ENCODE results near the gene FAM53C.

The FAM53C gene

DNA sequence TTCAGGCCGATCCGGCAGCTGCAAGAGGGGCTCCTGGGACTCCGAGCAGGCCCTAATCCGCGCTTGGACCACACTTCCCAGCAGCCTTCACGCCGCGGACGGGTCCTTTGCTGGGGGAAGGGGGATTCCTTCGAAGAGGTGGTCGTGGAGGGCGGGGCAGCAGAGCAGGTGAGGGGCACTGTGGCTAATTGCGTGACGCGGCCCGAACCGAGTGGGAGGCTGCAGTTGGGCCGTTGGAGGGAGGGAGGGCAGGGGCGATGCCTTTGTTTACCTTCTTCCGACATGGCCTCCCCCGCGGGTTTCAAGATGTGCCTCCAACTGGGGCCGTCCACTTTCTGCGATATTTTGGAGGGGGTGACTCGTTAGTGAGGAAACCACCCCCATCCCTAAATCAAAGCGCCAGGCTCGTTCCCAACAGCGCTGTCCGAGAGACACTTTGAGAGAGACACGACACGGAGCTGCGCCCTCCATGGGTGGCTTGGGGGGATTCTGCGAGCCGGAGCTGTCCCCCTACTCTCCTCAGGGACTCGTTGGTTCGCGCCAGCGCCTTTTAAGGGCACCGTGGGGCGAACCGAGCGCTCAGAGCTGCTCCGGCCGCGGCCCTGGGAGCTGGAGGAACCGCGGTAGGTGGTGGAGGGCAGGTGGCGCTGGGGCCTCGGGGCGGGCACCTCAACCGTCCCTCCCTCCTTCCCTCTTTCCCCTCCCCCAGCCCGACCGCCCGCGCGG, at the start of gene FAM53C:
FAM53C (plus strand) TSS at position 582 of the 726 bp plus-strand sequence. CDS start 3,070 bp downstream, outside the sequence.
- Histone ChIP-seq H3K79me2 (ENCODE audit: insufficient read depth, low read length) (peaks cover 36% of the 10 kb centered on the region), H2AFZ (ENCODE audit: low read length) (peak within 1 kb of the TSS; percentile 94), H3K4me2 (ENCODE audit: low read depth, low read length, poor library complexity, severe bottlenecking) (peak within 1 kb of the TSS; percentile 89), H3F3A (ENCODE audit: low read depth) (no peaks in the 10 kb centered on the region), H3K27me3 (ENCODE audit: insufficient read depth, low read length, poor library complexity, severe bottlenecking) (no peaks in the 10 kb centered on the region), H3K9me3 (ENCODE audit: insufficient read depth, low read depth, low read length) (no peaks in the 10 kb centered on the region), H4K20me1 (ENCODE audit: insufficient read depth, low read length, poor library complexity, severe bottlenecking) (peaks cover 14% of the 10 kb centered on the region), H3K4me3 (ENCODE audit: low read length, poor library complexity, severe bottlenecking) (peak within 1 kb of the TSS; percentile 78), H3K9ac (ENCODE audit: low read depth, low read length, poor library complexity, severe bottlenecking) (peak within 1 kb of the TSS; percentile 93), H3K4me1 (ENCODE audit: insufficient read depth, low read length, poor library complexity, severe bottlenecking) (peaks cover 41% of the 10 kb centered on the region), H3K36me3 (ENCODE audit: insufficient read depth, low read length) (no peaks in the 10 kb centered on the region), H3K9me2 (replicated peaks; ENCODE audit: low read depth, low read length) (no peaks in the 10 kb centered on the region)
- no peak for TF ChIP-seq EZH2phosphoT487 (IDR thresholded peaks at IDR 0.05; ENCODE audit: borderline replicate concordance)
- TF ChIP-seq, protein P1, sequence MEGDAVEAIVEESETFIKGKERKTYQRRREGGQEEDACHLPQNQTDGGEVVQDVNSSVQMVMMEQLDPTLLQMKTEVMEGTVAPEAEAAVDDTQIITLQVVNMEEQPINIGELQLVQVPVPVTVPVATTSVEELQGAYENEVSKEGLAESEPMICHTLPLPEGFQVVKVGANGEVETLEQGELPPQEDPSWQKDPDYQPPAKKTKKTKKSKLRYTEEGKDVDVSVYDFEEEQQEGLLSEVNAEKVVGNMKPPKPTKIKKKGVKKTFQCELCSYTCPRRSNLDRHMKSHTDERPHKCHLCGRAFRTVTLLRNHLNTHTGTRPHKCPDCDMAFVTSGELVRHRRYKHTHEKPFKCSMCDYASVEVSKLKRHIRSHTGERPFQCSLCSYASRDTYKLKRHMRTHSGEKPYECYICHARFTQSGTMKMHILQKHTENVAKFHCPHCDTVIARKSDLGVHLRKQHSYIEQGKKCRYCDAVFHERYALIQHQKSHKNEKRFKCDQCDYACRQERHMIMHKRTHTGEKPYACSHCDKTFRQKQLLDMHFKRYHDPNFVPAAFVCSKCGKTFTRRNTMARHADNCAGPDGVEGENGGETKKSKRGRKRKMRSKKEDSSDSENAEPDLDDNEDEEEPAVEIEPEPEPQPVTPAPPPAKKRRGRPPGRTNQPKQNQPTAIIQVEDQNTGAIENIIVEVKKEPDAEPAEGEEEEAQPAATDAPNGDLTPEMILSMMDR (conservative IDR thresholded peaks at IDR 0.05; ENCODE audit: low read length): no peak

DNA sequence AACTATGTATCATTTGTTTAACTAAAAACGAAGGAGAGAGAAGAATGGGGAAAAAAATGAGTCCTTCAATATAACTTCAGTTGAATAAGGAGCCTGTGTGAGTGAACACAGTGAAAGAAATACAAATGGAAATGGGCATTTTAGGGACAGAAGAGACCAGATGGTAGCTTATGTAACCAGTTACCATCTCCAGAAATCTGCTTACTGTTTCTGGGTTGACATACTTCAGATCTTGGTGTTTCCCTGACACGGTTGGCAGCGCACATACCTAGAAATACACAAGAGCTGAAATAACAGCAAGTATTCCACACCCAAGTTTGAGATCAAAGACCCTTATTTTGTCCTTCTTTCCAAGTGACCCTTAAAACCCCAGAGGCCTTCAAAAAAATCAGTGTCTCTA, 48.8 kb upstream of the FAM53C start:
- Histone ChIP-seq H3K4me2 (ENCODE audit: low read depth, low read length, poor library complexity, severe bottlenecking) (no peak overlapping the region), H3K9ac (ENCODE audit: low read depth, low read length, poor library complexity, severe bottlenecking) (no peak overlapping the region), H3K9me2 (replicated peaks; ENCODE audit: low read depth, low read length) (no peaks in the 10 kb centered on the region), H3K36me3 (ENCODE audit: insufficient read depth, low read length) (peaks cover 71% of the 10 kb centered on the region; the same call in 1 of the 2 replicates), H3K27me3 (ENCODE audit: insufficient read depth, low read length, poor library complexity, severe bottlenecking) (no peaks in the 10 kb centered on the region), H2AFZ (ENCODE audit: low read length) (no peak overlapping the region), H3F3A (ENCODE audit: low read depth) (no peaks in the 10 kb centered on the region), H3K79me2 (ENCODE audit: insufficient read depth, low read length) (no peaks in the 10 kb centered on the region), H3K9me3 (ENCODE audit: insufficient read depth, low read depth, low read length) (no peaks in the 10 kb centered on the region), H3K4me1 (ENCODE audit: insufficient read depth, low read length, poor library complexity, severe bottlenecking) (no peaks in the 10 kb centered on the region), H3K4me3 (ENCODE audit: low read length, poor library complexity, severe bottlenecking) (no peak overlapping the region), H4K20me1 (ENCODE audit: insufficient read depth, low read length, poor library complexity, severe bottlenecking) (no peaks in the 10 kb centered on the region)
- TF ChIP-seq, protein P1 (conservative IDR thresholded peaks at IDR 0.05; ENCODE audit: low read length): no peak
- TF ChIP-seq EZH2phosphoT487 (IDR thresholded peaks at IDR 0.05; ENCODE audit: borderline replicate concordance): no peak

DNA sequence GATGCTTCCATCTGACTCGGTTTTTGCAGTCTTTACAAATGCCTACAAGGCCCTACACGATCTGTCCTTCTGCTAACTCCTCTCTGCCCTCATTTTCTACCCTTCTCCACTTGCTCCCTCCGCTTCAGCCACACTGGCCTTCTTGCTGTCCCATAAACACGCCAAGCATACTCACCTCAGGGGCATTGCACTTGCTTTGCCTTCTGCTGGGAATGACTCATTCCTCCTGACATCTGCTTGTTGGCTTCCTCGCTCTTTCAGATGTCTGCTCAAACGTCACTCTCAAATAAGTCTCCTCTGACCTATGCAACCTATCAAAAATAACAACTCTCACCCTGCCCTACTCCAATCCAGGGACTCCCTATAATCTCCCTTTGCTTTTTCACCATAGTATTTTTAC, 34.7 kb upstream of the FAM53C start:
- no peaks in the 10 kb centered on the region for H3K79me2 ChIP-seq (ENCODE audit: insufficient read depth, low read length)
- H3K4me2 ChIP-seq (ENCODE audit: low read depth, low read length, poor library complexity, severe bottlenecking): no peak overlapping the region
- H4K20me1 ChIP-seq (ENCODE audit: insufficient read depth, low read length, poor library complexity, severe bottlenecking): no peaks in the 10 kb centered on the region
- H3K4me1 ChIP-seq (ENCODE audit: insufficient read depth, low read length, poor library complexity, severe bottlenecking): no peaks in the 10 kb centered on the region
- H3K4me3 ChIP-seq (ENCODE audit: low read length, poor library complexity, severe bottlenecking): no peak overlapping the region
- H3K27me3 ChIP-seq (ENCODE audit: insufficient read depth, low read length, poor library complexity, severe bottlenecking): no peaks in the 10 kb centered on the region
- peaks cover 9% of the 10 kb centered on the region; the same call in 1 of the 2 replicates for H3K36me3 ChIP-seq (ENCODE audit: insufficient read depth, low read length)
- no peaks in the 10 kb centered on the region for H3K9me3 ChIP-seq (ENCODE audit: insufficient read depth, low read depth, low read length)
- H3K9me2 ChIP-seq (replicated peaks; ENCODE audit: low read depth, low read length): no peaks in the 10 kb centered on the region
- H2AFZ ChIP-seq (ENCODE audit: low read length): no peak overlapping the region
- no peak overlapping the region for H3K9ac ChIP-seq (ENCODE audit: low read depth, low read length, poor library complexity, severe bottlenecking)
- no peak for TF ChIP-seq EZH2phosphoT487 (IDR thresholded peaks at IDR 0.05; ENCODE audit: borderline replicate concordance)
- TF ChIP-seq, protein P1 (conservative IDR thresholded peaks at IDR 0.05; ENCODE audit: low read length): no peak
- no peaks in the 10 kb centered on the region for H3F3A ChIP-seq (ENCODE audit: low read depth)
